Retinal pigment epithelial cell (primary cell): ENCODE results near the gene CERS1.
"Not testable (repeated sequence)": the region's sequence is repeated elsewhere in the genome, so short reads cannot be mapped to it uniquely, and the experiment has no call there.

Experiments used
- DNase-seq: peaks from one replicate; pipeline ENCODE4 v3.0.0-alpha.2; 2010; ENCODE audit warnings: low read depth
- H3K4me3 ChIP-seq: 2 replicates; pipeline ENCODE4 v1.5.1; 2011; ENCODE audit warnings: mild to moderate bottlenecking, low read length, control low read depth, moderate library complexity
- CTCF ChIP-seq: conservative IDR thresholded peaks from 2 replicates; pipeline ENCODE4 v1.5.1; 2011; ENCODE audit warnings: low read depth, low read length, control low read depth, inconsistent platforms

Gene CERS1

GRCh38 chr19:18908917-18909619 lies 13.1 kb upstream of the CERS1 start:
- no peak for DNase-seq
- no peak for TF ChIP-seq CTCF
- H3K4me3 ChIP-seq: no peak overlapping the region

- TF ChIP-seq CTCF: no peak
- no peak for DNase-seq
- H3K4me3 ChIP-seq: no peak overlapping the region
Observed at GRCh38 chr19:18906605-18907519, 10.9 kb upstream of the CERS1 start.

- no peak for TF ChIP-seq CTCF
- no peak overlapping the region for H3K4me3 ChIP-seq
- no peak for DNase-seq
Observed at GRCh38 chr19:18905513-18906236, 9.7 kb upstream of the CERS1 start.

GRCh38 chr19:18905058-18905456 lies 9.1 kb upstream of the CERS1 start:
- DNase-seq: no peak
- TF ChIP-seq CTCF: no peak
- no peak overlapping the region for H3K4me3 ChIP-seq

GRCh38 chr19:18904334-18905057 lies 8.5 kb upstream of the CERS1 start:
- H3K4me3 ChIP-seq: no peak overlapping the region
- no peak for DNase-seq
- no peak for TF ChIP-seq CTCF

- TF ChIP-seq CTCF: no peak
- DNase-seq: no peak
- H3K4me3 ChIP-seq: no peak overlapping the region
Observed at GRCh38 chr19:18903156-18904037, 7.4 kb upstream of the CERS1 start.

- not testable (repeated sequence) for DNase-seq, H3K4me3 ChIP-seq
Observed at GRCh38 chr19:18902519-18902918, 6.6 kb upstream of the CERS1 start.
